ENCODE measurements around the gene BRWD1. TPM values are rescaled to one million over a fixed set of nuclear protein-coding genes. Genes with fewer than 3 reads are reported as not detected.
A peak's percentile ranks its signal among the peaks of the same experiment; 100 is the strongest.

BRWD1 gene
- total and polyA plus RNA-seq, 2 of the 13 experiments (the other 11 are each of a cell fraction or from before 2014, with no cell fraction given), result 13.9 to 28.0 TPM

DNA sequence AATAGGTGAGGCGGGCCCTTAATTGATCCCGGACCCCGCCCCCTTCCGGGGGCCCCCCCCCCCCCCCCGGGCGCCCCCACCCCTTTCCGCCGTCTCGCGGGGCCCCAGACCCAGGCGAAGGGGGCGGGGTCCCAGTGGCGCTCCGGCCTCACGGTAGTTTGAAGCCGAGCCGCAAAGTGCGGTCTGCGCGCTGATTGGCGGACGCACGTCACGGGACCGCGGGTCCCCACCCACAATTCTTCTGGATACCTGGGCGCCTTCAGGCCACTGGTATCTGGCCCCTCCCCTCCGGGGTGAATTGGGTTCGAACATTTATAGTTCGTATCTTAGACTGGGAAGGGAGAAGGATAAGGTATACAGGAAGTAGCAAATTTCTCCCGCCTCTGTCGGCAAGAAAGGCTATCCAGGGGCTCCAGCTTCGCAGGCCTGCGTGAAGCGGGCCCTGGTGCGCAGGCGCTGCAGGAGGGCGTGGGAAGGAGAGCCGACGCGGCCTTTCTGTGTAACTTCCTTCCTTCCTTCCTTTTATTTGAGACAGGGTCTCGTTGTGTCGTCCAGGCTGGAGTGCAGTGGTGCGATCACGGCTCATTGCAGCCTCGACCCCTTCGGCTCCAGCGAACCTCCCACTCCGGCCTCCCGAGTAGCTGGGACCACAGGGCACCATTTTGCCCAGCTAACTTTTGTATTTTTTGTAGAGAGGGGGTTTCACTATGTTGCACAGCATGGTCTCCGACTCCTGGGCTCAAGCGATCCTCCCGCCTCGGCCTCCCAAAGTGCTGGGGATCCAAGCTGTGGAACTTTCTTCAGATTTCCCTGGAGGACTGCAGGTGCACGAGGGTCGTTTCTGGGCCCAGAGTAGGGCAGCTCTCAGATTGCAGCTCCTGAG lies 36.0 kb upstream of the BRWD1 start (continued):
- TF ChIP-seq, protein P1, sequence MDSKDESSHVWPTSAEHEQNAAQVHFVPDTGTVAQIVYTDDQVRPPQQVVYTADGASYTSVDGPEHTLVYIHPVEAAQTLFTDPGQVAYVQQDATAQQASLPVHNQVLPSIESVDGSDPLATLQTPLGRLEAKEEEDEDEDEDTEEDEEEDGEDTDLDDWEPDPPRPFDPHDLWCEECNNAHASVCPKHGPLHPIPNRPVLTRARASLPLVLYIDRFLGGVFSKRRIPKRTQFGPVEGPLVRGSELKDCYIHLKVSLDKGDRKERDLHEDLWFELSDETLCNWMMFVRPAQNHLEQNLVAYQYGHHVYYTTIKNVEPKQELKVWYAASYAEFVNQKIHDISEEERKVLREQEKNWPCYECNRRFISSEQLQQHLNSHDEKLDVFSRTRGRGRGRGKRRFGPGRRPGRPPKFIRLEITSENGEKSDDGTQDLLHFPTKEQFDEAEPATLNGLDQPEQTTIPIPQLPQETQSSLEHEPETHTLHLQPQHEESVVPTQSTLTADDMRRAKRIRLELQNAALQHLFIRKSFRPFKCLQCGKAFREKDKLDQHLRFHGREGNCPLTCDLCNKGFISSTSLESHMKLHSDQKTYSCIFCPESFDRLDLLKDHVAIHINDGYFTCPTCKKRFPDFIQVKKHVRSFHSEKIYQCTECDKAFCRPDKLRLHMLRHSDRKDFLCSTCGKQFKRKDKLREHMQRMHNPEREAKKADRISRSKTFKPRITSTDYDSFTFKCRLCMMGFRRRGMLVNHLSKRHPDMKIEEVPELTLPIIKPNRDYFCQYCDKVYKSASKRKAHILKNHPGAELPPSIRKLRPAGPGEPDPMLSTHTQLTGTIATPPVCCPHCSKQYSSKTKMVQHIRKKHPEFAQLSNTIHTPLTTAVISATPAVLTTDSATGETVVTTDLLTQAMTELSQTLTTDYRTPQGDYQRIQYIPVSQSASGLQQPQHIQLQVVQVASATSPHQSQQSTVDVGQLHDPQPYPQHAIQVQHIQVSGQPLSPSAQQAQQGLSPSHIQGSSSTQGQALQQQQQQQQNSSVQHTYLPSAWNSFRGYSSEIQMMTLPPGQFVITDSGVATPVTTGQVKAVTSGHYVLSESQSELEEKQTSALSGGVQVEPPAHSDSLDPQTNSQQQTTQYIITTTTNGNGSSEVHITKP (CRISPR knock-in tag; IDR thresholded peaks at IDR 0.05; ENCODE audit: low read depth), result 0 out of 2 replicates have a peak, but pooled peaks have one; percentile 24
- TF ChIP-seq ZNF382 (CRISPR knock-in tag; IDR thresholded peaks at IDR 0.05; ENCODE audit: borderline replicate concordance) (no peak), NFKB2 (CRISPR knock-in tag; IDR thresholded peaks at IDR 0.05; ENCODE audit: borderline replicate concordance) (0 out of 2 replicates have a peak, but pooled peaks have one; percentile 65), CENPBD1 (CRISPR knock-in tag; IDR thresholded peaks at IDR 0.05; ENCODE audit: borderline replicate concordance, low read depth) (no peak), RBFOX2 (IDR thresholded peaks at IDR 0.05; ENCODE audit: low read depth, low read length) (peak; percentile 67), KAT8 (CRISPR knock-in tag; IDR thresholded peaks at IDR 0.05) (peak; percentile 70)
- TF ChIP-seq, protein P2, sequence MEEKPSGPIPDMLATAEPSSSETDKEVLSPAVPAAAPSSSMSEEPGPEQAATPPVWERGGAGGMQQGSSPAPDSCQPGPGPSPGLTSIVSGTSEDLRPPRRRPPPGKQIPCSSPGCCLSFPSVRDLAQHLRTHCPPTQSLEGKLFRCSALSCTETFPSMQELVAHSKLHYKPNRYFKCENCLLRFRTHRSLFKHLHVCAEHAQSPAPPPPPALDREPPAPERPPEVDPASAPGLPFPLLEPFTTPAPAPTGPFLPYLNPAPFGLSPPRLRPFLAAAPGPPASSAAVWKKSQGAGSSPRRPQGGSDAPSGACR (CRISPR knock-in tag; IDR thresholded peaks at IDR 0.05), result no peak
- TF ChIP-seq, protein P3, sequence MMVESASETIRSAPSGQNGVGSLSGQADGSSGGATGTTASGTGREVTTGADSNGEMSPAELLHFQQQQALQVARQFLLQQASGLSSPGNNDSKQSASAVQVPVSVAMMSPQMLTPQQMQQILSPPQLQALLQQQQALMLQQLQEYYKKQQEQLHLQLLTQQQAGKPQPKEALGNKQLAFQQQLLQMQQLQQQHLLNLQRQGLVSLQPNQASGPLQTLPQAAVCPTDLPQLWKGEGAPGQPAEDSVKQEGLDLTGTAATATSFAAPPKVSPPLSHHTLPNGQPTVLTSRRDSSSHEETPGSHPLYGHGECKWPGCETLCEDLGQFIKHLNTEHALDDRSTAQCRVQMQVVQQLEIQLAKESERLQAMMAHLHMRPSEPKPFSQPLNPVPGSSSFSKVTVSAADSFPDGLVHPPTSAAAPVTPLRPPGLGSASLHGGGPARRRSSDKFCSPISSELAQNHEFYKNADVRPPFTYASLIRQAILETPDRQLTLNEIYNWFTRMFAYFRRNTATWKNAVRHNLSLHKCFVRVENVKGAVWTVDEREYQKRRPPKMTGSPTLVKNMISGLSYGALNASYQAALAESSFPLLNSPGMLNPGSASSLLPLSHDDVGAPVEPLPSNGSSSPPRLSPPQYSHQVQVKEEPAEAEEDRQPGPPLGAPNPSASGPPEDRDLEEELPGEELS (CRISPR knock-in tag; IDR thresholded peaks at IDR 0.05), result peak; percentile 9
- TF ChIP-seq, protein P4, sequence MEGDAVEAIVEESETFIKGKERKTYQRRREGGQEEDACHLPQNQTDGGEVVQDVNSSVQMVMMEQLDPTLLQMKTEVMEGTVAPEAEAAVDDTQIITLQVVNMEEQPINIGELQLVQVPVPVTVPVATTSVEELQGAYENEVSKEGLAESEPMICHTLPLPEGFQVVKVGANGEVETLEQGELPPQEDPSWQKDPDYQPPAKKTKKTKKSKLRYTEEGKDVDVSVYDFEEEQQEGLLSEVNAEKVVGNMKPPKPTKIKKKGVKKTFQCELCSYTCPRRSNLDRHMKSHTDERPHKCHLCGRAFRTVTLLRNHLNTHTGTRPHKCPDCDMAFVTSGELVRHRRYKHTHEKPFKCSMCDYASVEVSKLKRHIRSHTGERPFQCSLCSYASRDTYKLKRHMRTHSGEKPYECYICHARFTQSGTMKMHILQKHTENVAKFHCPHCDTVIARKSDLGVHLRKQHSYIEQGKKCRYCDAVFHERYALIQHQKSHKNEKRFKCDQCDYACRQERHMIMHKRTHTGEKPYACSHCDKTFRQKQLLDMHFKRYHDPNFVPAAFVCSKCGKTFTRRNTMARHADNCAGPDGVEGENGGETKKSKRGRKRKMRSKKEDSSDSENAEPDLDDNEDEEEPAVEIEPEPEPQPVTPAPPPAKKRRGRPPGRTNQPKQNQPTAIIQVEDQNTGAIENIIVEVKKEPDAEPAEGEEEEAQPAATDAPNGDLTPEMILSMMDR (CRISPR knock-in tag; IDR thresholded peaks at IDR 0.05), result no peak
- TF ChIP-seq, protein P5, sequence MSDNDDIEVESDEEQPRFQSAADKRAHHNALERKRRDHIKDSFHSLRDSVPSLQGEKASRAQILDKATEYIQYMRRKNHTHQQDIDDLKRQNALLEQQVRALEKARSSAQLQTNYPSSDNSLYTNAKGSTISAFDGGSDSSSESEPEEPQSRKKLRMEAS (IDR thresholded peaks at IDR 0.05), result peak; percentile 56
- TF ChIP-seq, protein P6, sequence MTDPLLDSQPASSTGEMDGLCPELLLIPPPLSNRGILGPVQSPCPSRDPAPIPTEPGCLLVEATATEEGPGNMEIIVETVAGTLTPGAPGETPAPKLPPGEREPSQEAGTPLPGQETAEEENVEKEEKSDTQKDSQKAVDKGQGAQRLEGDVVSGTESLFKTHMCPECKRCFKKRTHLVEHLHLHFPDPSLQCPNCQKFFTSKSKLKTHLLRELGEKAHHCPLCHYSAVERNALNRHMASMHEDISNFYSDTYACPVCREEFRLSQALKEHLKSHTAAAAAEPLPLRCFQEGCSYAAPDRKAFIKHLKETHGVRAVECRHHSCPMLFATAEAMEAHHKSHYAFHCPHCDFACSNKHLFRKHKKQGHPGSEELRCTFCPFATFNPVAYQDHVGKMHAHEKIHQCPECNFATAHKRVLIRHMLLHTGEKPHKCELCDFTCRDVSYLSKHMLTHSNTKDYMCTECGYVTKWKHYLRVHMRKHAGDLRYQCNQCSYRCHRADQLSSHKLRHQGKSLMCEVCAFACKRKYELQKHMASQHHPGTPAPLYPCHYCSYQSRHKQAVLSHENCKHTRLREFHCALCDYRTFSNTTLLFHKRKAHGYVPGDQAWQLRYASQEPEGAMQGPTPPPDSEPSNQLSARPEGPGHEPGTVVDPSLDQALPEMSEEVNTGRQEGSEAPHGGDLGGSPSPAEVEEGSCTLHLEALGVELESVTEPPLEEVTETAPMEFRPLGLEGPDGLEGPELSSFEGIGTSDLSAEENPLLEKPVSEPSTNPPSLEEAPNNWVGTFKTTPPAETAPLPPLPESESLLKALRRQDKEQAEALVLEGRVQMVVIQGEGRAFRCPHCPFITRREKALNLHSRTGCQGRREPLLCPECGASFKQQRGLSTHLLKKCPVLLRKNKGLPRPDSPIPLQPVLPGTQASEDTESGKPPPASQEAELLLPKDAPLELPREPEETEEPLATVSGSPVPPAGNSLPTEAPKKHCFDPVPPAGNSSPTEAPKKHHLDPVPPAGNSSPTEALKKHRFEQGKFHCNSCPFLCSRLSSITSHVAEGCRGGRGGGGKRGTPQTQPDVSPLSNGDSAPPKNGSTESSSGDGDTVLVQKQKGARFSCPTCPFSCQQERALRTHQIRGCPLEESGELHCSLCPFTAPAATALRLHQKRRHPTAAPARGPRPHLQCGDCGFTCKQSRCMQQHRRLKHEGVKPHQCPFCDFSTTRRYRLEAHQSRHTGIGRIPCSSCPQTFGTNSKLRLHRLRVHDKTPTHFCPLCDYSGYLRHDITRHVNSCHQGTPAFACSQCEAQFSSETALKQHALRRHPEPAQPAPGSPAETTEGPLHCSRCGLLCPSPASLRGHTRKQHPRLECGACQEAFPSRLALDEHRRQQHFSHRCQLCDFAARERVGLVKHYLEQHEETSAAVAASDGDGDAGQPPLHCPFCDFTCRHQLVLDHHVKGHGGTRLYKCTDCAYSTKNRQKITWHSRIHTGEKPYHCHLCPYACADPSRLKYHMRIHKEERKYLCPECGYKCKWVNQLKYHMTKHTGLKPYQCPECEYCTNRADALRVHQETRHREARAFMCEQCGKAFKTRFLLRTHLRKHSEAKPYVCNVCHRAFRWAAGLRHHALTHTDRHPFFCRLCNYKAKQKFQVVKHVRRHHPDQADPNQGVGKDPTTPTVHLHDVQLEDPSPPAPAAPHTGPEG (CRISPR knock-in tag; IDR thresholded peaks at IDR 0.05), result no peak
